Measurements from ENCODE around the gene ABHD2. TPM values are rescaled to one million over a fixed set of nuclear protein-coding genes. Genes with fewer than 3 reads are reported as not detected.

Gene ABHD2
- total RNA-seq, 2 experiments from 2014 or later, result 16.1 to 22.8 TPM

GRCh38 chr15:89168316-89168833 is 80.1 kb downstream of the ABHD2 start:
- H2AFZ ChIP-seq (ENCODE audit: low read length), result no peak overlapping the region
- H3K9me2 ChIP-seq (ENCODE audit: insufficient read depth, low read length), result no peaks in the 10 kb centered on the region
- no peak overlapping the region for H3K27ac ChIP-seq (ENCODE audit: low read depth, low read length, poor library complexity, severe bottlenecking)
- H3K36me3 ChIP-seq (ENCODE audit: insufficient read depth, low read length), result no peaks in the 10 kb centered on the region
- intact Hi-C loops (cut with micrococcal nuclease; ENCODE audit: unreplicated experiment), result no loop called here
- CTCF ChIA-PET (ENCODE audit: unreplicated experiment), result no interaction called here
- POLR2A ChIA-PET, result interaction anchor here (0.6 kb wide), 1 partner anchor 207 kb away, joined by 4 read pairs; no protein-coding TSS in a partner anchor
- H3K4me3 ChIP-seq (ENCODE audit: low read depth, low read length, poor library complexity, severe bottlenecking), result no peak overlapping the region
- no TSS peak for BruUV-seq (replicated peaks)
- no peaks in the 10 kb centered on the region for H3K9me3 ChIP-seq (ENCODE audit: low read length)
- no peaks in the 10 kb centered on the region for H3K4me1 ChIP-seq (ENCODE audit: insufficient read depth, low read length, poor library complexity, severe bottlenecking)
- H3K4me2 ChIP-seq (ENCODE audit: low read length), result no peak overlapping the region
- no peaks in the 10 kb centered on the region for H4K20me1 ChIP-seq (ENCODE audit: insufficient read depth, low read length)
- TF ChIP-seq EZH2phosphoT487 (IDR thresholded peaks at IDR 0.05; ENCODE audit: borderline replicate concordance, low read depth, low read length) (no peak), CTCF (conservative IDR thresholded peaks at IDR 0.05; ENCODE audit: low read length) (no peak)
- no peaks in the 10 kb centered on the region for H3K79me2 ChIP-seq (ENCODE audit: insufficient read depth, low read depth, low read length)
- DNase-seq (ENCODE audit: low spot score), result no peak

- Histone ChIP-seq H3K79me2 (ENCODE audit: insufficient read depth, low read depth, low read length) (no peaks in the 10 kb centered on the region), H3K27ac (ENCODE audit: low read depth, low read length, poor library complexity, severe bottlenecking) (no peak overlapping the region), H3K9me3 (ENCODE audit: low read length) (no peaks in the 10 kb centered on the region), H3K36me3 (ENCODE audit: insufficient read depth, low read length) (no peaks in the 10 kb centered on the region), H4K20me1 (ENCODE audit: insufficient read depth, low read length) (no peaks in the 10 kb centered on the region), H2AFZ (ENCODE audit: low read length) (no peak overlapping the region), H3K4me1 (ENCODE audit: insufficient read depth, low read length, poor library complexity, severe bottlenecking) (no peaks in the 10 kb centered on the region), H3K4me3 (ENCODE audit: low read depth, low read length, poor library complexity, severe bottlenecking) (no peak overlapping the region), H3K4me2 (ENCODE audit: low read length) (no peak overlapping the region), H3K9me2 (ENCODE audit: insufficient read depth, low read length) (no peaks in the 10 kb centered on the region)
- ChIA-PET CTCF (ENCODE audit: unreplicated experiment) (no interaction called here), POLR2A (no interaction called here)
- intact Hi-C loops (cut with micrococcal nuclease; ENCODE audit: unreplicated experiment), result no loop called here
- no peak for DNase-seq (ENCODE audit: low spot score)
- TF ChIP-seq CTCF (conservative IDR thresholded peaks at IDR 0.05; ENCODE audit: low read length), result no peak
- no peak for TF ChIP-seq EZH2phosphoT487 (IDR thresholded peaks at IDR 0.05; ENCODE audit: borderline replicate concordance, low read depth, low read length)
- no TSS peak for BruUV-seq (replicated peaks)
Observed at GRCh38 chr15:89170364-89170763, 82.1 kb downstream of the ABHD2 start.

- Histone ChIP-seq H3K9me2 (ENCODE audit: insufficient read depth, low read length) (no peaks in the 10 kb centered on the region), H3K36me3 (ENCODE audit: insufficient read depth, low read length) (no peaks in the 10 kb centered on the region), H2AFZ (ENCODE audit: low read length) (no peak overlapping the region), H4K20me1 (ENCODE audit: insufficient read depth, low read length) (no peaks in the 10 kb centered on the region), H3K4me2 (ENCODE audit: low read length) (no peak overlapping the region), H3K4me1 (ENCODE audit: insufficient read depth, low read length, poor library complexity, severe bottlenecking) (no peaks in the 10 kb centered on the region), H3K79me2 (ENCODE audit: insufficient read depth, low read depth, low read length) (no peaks in the 10 kb centered on the region), H3K27ac (ENCODE audit: low read depth, low read length, poor library complexity, severe bottlenecking) (no peak overlapping the region), H3K4me3 (ENCODE audit: low read depth, low read length, poor library complexity, severe bottlenecking) (no peak overlapping the region), H3K9me3 (ENCODE audit: low read length) (no peaks in the 10 kb centered on the region)
- ChIA-PET POLR2A (interaction anchor here (0.7 kb wide), 1 partner anchor 839 kb away, joined by 3 read pairs; no protein-coding TSS in a partner anchor), CTCF (ENCODE audit: unreplicated experiment) (no interaction called here)
- intact Hi-C loops (cut with micrococcal nuclease; ENCODE audit: unreplicated experiment), result no loop called here
- TF ChIP-seq CTCF (conservative IDR thresholded peaks at IDR 0.05; ENCODE audit: low read length), result peak; percentile 82
- TF ChIP-seq EZH2phosphoT487 (IDR thresholded peaks at IDR 0.05; ENCODE audit: borderline replicate concordance, low read depth, low read length), result no peak
- DNase-seq (ENCODE audit: low spot score), result peak; percentile 14
- no TSS peak for BruUV-seq (replicated peaks)
Observed at GRCh38 chr15:89171136-89172072, 83.1 kb downstream of the ABHD2 start.

Data from OCI-LY7 (cell line).